MV-4-11 (cell line): ENCODE results near the gene LSMEM2.

Source experiments
- DNase-seq: peaks from one replicate; lab custom pipeline; 2025; lab: John Stamatoyannopoulos, UW

LSMEM2 gene

DNA sequence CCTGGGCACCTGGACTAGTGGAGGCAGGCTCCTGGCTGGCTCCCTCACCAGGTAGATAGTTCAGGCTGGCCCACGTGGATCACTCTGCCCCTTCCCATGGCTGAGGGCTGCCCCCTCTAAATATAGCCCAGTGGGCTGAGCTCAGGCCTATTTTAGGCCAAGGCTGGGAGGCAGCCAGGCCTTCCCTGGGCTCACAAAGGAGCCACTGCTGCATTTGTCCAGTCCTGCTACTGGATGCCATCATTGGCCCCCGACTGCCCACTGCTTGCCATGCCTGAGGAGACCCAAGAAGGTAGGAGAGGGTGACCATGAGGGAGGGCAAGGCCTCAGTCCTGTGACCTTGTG is at the start of gene LSMEM2:
Gene LSMEM2 (plus strand): TSS at position 208 of the 345 bp plus-strand sequence. CDS start 27 bp downstream, at position 235.
- DNase-seq, result no peak

DNA sequence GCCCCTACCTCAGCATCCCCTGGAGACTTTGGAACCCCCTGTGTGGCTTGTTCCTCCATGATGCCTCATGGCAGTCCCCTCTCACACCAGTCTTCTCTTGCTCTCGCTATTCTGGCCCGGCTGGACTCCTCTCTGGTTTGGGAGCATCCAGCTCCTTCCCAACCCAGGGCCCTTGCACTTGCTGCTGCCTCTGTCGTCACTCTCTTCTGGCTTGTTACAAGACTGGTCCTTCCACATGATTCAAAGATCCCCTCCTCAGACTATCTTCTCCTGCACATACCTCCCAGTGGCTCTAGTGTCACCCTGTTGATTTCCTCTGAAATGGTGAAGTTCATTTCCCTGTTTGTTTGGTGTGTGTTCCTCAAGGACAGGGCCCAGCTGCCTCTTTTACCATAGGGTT is 49.4 kb upstream of the LSMEM2 start:
- DNase-seq, result no peak

DNA sequence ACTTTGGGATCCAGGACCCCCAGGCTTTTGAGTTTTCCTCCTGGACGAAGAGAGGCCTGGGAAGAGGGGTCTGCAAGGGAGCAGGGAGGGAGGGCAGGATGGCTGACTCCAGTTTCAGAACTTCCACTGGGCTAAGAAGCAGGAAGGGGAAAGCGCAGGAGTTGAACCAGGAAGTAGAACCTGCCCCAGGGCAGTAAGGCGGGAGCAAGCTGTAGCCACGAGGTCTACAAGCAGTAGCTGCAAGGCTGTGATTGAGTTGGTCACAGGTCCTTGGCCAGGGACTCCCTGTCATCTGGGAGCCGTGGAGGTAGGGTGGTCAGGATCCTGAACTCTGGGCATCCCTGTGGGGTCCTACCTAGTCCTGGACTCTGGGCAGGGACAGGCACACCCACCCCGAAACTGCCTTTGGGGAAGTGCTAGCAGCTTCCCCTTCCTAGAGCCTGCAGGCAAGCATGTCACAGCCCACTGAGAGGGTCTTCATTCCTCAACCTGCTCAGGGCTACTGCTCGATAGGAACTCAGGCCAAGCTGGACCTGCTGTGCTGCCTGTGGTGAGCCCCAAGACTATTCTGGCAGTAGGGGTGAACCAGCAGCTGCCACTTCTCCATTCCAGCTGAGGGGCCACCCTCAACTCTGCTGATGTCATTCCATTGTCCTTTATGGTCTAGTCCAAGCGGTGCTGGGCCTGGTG is 48.6 kb upstream of the LSMEM2 start:
- DNase-seq, result peak; percentile 80

DNA sequence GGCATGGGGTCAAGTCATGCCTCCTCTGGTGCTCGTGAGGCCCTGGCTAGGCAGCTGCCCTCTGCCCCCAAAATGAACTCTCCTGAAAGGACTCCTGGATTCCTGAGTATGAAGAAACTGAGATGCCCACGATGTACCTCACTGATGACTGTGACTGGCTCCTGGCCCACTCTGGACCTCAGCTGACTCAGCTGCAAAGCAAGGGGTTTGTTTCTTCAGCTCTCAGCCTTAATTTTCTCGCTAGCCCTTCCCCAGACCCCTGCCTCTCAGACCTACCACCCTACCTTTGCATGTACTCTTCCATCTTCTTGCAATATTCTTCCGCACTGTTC is 48.1 kb upstream of the LSMEM2 start:
- no peak for DNase-seq

DNA sequence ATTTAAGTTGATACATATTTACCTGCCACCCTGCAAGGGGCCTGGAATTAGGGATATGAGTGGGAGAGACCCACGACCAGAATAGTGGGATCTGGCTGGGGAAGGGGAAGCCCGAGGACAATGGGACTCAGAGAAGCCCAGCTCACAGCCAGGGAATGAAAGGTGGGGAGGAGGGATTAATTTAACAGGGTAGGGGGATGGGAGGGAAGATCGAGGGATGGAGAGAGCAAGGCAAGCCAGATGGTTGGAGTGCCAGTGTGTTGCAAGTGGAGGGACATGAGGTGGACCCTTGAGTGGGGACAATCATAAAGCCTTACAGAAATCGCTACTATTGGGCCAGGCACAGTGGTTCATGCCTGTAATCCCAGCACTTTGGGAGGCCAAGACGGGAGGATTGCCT is 47.3 kb upstream of the LSMEM2 start:
- DNase-seq, result no peak

DNA sequence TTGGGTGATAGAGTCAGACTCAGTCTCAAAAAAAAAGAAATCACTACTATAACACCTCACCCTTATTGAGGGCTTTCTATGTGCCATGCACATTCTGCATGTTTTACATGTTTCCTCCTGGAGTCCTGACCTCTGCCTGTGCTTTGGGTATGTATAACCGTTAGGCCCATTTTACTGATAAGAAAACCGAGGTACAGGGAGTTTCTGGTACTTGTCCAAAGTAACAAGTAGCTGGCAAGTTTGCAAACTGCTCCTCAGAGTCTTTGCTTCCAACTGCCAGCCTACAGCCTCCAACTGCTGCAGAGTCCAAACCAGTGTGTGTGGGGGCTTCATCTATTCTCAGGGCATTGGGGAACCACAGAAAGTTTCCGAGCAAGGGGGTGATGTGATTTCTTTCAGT is 46.6 kb upstream of the LSMEM2 start:
- DNase-seq, result no peak

DNA sequence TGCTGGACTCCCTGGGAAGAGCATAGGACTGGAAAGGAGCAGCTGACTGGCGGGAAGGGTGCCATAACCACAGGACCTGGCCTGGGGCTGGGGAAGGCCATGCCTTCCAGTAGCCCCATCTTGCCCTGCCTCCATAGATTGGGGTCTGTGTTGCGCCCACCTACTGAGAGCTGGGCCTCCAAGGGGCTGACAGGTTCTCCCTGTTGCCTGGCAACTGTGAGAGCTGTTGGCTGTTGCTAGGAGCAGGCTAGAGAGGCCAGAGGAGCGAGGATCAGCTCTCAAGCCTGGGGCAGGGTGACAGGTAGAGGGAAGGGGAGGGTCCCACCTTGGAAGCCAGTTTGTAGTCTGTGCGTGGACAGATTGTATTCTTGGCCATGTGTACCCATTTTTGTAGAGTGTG is 45.7 kb upstream of the LSMEM2 start:
- no peak for DNase-seq

DNA sequence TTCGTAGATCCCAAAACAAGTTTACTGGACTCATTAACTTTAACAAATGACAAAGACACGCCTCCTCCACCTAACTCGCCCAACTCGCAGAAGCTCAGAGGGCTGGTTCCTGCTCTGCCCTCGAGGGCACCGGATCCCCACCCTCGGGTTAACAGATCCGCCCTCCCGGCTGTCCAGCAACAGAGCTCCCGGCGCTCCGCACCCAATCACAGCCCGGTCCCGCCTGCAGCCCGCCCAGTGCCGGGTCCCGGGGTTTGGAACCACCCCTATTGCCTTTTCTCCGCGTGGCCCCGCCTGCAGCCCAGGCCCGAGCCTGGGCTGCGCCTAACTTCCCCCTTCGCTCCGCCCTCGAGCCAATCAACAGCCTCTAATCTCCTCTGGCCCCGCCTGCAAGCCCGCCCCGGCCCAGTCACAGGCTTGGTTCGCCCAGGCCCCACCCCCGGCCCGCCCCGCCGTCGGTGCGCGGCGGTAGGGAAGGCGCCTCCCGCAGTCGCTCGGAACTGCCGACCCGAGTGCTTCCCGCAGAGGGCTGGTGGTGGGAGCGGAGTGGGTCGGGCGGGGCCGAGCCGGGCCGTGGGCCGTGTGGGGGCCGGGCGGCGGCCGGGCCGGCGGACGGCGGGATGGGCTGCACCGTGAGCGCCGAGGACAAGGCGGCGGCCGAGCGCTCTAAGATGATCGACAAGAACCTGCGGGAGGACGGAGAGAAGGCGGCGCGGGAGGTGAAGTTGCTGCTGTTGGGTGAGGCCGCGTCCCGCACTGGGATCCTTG is 43.0 kb upstream of the LSMEM2 start, which contains the start of gene GNAI2:
Gene GNAI2 (plus strand): TSS at position 489 of the 768 bp plus-strand sequence. CDS start 132 bp downstream, at position 621.
- peak; percentile 99 for DNase-seq

DNA sequence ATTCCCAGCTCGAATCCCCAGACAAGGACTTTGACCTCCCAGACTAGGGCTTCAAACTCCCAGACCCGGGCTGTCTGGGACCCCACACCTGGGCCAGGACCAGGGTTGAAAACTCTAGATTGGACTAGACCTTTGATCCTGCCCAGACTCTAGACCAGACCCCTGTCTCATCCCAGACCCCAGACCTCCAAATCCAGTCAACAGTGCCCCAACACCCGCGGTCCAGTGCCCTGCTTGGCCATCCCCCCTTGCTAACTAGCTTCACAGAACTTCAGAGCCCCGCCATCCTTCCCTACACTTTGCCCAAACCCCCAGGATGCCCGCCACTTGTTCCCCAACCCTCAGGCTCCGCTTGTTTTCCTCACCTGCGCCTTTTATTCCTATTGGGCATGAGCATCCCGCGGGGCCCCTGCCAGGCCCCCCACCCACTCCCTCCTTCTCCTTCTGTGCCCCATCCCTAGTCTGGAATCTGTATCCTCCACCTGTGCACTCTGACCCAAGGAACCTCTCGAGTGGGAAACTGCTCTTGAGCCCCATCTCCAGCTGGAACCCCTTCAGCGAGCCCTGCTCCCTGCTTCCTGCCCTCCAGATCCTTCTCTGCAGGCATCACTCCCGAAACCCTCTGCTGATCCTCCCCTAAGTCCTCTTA is 42.3 kb upstream of the LSMEM2 start:
- DNase-seq, result no peak

DNA sequence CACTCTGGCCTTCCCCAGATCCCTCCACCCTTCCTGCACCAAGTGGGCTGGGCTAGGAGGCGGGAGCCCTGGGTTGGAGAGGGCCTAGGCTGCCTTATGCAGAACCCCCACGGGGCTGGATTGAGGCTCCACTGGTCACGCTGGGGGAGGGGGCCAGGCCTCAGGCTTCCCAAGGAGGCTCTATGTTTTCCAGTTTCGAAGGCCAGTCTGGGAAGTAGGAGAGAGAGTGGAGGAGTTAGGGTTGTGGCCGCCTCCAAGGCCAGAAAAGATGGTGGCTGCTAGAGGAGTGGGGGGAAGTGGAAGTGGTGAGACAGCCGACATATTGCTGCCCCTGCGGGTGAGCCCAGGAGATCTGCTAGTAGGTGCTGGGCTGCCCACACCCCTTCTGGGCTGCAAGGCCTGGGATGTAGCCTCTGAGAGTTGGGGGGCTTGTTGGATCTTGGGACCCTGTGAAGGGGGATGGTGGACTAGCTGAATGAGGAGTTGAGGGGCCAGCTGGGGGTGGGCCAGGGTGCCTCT is 41.7 kb upstream of the LSMEM2 start:
- DNase-seq, result peak; percentile 24

DNA sequence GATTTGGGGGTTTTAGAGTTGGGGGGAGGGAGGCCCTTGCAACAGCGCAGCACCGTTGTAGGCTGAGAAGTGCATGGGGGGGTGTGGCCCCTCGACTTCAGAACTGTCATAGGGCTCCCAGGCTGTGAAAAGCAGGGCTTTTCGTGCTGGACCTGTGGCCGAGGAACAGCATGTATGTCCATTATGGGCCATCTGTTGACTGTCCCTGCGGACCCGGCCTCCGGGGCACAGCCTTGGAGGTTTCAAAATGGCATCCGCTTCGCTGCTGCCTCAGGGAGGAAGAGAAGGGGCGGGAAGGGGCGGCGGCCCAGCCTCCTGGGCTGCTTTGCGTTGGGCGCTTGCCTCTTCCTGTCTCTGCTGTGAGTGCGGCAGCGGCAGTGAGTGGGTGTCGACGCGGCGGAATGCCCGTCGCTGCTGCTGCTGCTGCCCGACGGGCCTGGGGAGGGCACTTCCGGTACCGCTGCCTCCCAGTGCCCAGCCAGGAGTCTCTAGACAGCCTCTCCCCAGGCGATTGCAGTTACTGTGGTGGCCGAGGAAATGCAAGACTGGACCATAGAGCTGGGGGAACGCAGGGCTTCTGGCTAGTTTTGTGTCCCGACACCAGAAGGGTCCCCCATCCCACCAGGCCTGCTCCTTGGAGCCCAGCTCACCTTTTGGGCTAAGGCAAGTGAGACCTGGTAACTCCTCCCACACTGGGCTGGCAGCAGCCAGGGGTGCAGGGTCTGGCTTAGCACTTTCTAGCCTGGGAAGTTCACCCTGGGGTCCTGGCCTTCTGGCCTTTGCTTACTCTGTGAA is 40.9 kb upstream of the LSMEM2 start:
- DNase-seq, result peak; percentile 77

DNA sequence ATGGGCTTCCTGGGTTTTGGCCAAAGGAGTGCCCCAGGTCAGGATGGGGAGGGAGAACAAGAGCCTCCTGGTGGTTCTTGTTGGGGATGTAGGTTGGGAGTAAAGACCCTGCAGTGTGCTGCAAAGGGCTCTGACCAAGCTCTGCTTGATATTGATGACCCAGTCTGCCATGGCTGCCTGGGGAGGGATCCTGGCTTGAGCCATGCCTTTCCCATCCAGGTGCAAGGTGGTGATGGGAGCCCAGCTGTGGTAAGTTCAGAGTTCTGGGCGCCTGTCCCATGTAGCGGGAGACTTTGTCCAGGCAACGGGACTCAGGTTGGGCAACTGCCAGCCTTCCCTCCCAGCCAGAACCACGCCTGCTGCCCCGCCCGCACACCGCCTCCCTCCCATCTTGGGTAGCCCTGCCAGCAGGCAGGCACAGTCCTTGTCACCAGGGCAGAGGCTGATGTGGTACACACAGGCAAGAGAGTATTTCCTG is 40.3 kb upstream of the LSMEM2 start:
- peak; percentile 34 for DNase-seq

DNA sequence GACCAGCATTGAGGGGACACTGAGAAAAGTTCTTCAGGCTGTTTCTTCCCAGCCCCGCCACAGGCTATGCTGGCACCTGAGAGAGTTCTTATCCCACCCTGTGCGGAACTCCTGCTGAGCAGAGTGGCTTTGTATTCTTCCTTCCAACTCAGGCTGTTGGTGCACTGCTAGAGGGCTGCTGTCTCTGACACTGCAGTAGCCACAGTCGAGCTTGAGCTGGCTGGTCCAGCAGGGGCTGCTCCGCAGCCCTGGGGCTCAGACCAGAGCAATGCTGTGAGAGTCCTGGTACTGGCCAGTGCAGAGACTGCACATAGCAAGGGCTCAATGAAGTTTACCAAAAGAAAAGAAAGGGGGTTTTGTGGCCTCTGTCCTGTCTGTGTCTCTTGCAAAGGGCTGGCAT is 39.2 kb upstream of the LSMEM2 start:
- DNase-seq, result no peak

DNA sequence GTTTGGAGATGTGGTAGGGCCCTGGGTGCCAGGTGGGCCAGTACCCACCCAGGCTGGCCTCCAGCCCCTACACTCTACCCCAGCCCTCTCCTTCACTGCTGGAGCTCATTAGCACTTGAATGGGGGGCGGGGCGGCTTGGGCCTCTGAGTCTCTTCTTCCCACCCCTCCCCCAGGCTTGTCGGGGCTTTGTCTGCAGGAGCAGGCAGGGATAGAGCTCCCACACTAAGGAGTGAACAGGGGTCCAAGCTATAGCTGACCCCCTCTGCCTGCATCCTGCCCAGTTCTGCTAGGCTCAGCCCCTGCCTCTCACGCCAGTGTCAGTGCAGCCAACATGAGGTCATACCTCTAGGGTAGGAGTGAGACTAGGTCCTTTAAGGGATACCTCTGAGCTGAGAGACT is 37.7 kb upstream of the LSMEM2 start:
- DNase-seq, result no peak

DNA sequence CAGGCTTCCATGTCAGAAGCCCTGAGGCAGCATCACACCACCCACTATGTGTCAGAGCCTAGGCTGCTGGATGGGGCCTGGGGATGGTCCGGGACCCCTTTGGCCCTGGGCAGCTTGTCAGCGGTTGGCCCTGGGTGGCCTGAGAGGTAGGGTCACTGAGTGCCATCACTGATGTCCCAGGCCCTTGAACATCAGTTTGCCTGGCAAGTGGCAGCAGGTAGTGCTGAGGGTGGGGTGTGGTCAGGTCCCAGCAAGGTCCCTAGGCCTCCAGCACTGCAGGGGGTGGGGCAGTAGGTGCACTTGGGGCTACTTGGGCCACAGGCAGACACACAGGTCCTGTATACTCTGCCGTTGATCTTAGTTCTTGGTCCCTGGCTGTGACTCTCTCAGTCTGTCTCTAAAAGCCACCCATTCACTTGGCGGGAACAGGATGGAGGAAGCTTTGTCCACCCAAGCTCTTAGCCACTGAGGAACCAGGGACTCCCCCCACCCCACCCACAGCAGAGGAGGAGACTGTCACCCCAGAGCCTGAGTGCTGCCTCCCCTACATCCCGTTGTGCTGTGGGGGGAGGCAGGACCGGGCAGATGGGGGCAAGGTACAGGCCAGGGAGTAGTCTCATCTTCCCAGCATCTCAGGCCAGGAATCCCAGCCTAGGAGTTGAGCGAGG is 37.0 kb upstream of the LSMEM2 start:
- no peak for DNase-seq

DNA sequence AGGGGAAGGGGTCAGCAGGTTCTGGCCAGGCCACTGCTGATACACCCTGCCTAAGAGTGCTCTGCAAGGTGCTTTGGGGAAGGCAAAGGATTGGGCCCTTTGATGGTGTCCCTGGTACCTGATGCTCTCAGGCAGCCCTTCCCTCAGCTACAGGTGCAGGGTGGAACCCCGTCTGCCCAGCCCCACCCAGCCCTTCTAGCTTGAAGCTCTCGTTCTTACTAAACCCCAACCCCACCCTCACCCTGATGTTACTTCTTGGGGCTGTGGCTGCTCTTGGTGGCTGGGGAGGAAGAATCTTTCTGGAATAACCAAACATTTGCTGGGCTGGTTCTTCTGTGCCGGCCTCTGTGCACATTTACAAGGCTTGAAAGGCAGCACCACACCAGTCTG is 36.5 kb upstream of the LSMEM2 start:
- no peak for DNase-seq

DNA sequence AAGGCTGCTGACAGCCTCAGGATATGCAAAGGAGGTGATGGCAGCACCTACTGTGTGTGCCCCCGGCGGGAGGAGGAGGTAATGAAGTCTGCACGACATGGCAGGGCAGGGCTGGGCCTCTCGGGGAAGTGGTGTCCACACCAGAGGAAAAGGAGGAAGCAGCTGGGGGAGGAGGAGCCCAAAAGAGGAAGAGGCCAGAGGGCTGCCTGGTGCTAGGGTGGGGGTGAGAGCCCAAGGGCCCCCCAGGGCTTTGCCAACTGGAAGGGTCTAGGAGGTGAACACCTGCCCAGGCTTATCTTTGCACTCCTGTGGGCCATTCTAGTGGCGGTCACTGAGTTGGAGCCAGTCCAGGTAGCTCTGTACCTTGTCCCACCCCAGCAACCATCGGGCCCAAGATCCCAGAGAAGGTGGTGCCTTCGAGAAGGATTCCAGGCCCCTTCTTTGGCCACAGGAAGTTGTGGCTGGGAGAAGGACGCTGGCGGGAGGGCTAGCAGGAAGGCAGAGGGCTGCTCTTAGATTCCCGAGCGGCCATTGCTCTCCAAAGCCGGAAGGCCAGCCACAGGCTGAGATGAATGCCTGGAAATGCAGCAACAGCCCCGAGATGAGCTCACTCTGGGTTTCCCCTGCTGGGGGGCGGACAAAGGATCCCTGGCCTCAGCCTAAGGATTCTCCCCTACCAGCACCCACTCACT is 35.9 kb upstream of the LSMEM2 start:
- peak; percentile 92 for DNase-seq

DNA sequence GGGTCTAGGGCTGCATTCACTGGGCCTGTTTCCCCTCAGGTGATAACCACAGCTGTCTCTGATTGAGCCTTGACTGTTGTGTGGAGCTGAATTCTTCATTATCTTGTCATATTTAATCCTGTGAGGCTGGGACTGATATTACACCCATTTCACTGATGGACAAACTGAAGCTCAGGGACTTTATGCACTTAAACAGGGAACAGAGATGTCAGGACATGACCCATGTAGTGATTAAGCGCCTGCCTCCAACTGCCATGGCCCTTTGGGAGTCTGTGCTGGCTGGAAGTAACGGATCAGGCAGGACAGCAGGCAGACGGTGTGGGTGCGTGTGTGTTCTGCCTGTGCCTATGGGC is 35.4 kb upstream of the LSMEM2 start:
- DNase-seq, result no peak

DNA sequence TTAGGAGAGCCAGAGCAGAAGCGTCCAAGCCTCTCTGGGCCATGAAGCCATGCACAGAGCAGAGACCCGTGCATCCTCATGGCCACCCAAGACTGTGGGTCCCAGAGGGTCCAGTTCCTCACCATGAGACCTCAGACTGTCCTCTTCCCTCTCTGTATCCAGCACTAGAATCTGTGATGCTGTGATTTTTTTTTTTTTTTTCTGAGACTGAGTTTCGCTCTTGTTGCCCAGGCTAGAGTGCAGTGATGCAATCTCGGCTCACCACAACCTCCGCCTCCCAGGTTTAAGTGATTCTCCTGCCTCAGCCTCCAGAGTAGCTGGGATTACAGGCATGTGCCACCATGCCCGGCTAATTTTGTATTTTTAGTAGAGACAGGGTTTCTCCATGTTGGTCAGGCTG is 34.1 kb upstream of the LSMEM2 start:
- peak; percentile 39 for DNase-seq

DNA sequence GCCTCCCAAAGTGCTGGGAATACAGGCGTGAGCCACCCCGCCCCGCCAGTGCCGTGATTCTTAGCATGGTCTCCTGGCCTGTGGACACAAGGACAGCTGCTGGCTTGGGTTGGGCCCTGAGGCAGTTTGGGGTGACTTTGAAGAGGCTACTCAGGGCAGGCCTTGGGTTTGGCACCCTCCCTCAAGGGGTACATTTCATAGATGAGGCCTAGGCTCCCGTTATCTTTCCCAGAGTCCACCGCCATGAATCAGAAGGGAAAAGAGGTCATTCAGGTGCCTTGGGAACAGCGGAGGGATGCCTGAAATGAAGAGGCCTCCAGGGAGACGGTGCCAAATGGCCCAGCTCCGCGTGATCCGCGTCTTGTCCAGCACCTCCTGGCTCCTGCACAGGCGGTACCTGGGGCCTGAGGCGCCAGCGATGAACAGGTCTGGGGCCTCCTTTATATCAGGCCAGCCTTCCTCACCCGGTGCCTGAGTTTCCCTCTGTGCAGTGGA is 33.6 kb upstream of the LSMEM2 start:
- DNase-seq, result no peak
